Measurements from ENCODE around the gene FFAR2.

The FFAR2 gene

GRCh38 chr19:35500611-35501010 is 52.6 kb downstream of the FFAR2 start:
- TF ChIP-seq CTCF (IDR thresholded peaks at IDR 0.05; ENCODE audit: extremely low read depth, missing control alignments): no peak
- DNase-seq (ENCODE audit: low spot score): no peak

All from GM20000 (cell line).